ENCODE results near the gene STARD9.
A peak's percentile ranks its signal among the peaks of the same experiment; 100 is the strongest.
"Not testable (repeated sequence)": the region's sequence is repeated elsewhere in the genome, so short reads cannot be mapped to it uniquely, and the experiment has no call there.

STARD9 gene

GRCh38 chr15:42575188-42576039 lies at the start of gene STARD9:
STARD9 (plus strand) TSS chr15:42575606; CDS start chr15:42575716, 110 bp downstream.
- peak; percentile 84 to 91 for DNase-seq (ENCODE audit: low read depth in 1 of 2, low spot score in 1 of 2)

- DNase-seq (ENCODE audit: low read depth in 1 of 2, low spot score in 1 of 2) = no peak
Observed at GRCh38 chr15:42528970-42529369, 46.4 kb upstream of the STARD9 start.

GRCh38 chr15:42533246-42533645 lies 42.2 kb upstream of the STARD9 start:
- DNase-seq (ENCODE audit: low read depth in 1 of 2, low spot score in 1 of 2) = no peak

- no peak for DNase-seq (ENCODE audit: low read depth in 1 of 2, low spot score in 1 of 2)
Observed at GRCh38 chr15:42544853-42545629, 30.4 kb upstream of the STARD9 start.

- no peak for DNase-seq (ENCODE audit: low read depth in 1 of 2, low spot score in 1 of 2)
Observed at GRCh38 chr15:42547918-42548248, 27.5 kb upstream of the STARD9 start.

- peak; percentile 74 to 78 for DNase-seq (ENCODE audit: low read depth in 1 of 2, low spot score in 1 of 2)
Observed at GRCh38 chr15:42548249-42549031, 27.0 kb upstream of the STARD9 start, which contains the start of the genes HAUS2 and LRRC57. HAUS2 (plus strand) TSS chr15:42548838; CDS start chr15:42548873, 35 bp downstream. LRRC57 (minus strand) TSS chr15:42548793; CDS start chr15:42548434, 359 bp downstream.

GRCh38 chr15:42549032-42549491 lies 26.3 kb upstream of the STARD9 start:
- DNase-seq (ENCODE audit: low read depth in 1 of 2, low spot score in 1 of 2) = no peak

- no peak for DNase-seq (ENCODE audit: low read depth in 1 of 2, low spot score in 1 of 2)
Observed at GRCh38 chr15:42549741-42550392, 25.5 kb upstream of the STARD9 start.

- no peak for DNase-seq (ENCODE audit: low read depth in 1 of 2, low spot score in 1 of 2)
Observed at GRCh38 chr15:42553554-42553953, 21.9 kb upstream of the STARD9 start.

GRCh38 chr15:42556550-42557207 lies 18.7 kb upstream of the STARD9 start:
- DNase-seq (ENCODE audit: low read depth in 1 of 2, low spot score in 1 of 2) = not testable (repeated sequence)

- DNase-seq (ENCODE audit: low read depth in 1 of 2, low spot score in 1 of 2) = no peak
Observed at GRCh38 chr15:42558739-42559138, 16.7 kb upstream of the STARD9 start.

- no peak for DNase-seq (ENCODE audit: low read depth in 1 of 2, low spot score in 1 of 2)
Observed at GRCh38 chr15:42576040-42576594, 711 bp downstream of the STARD9 start.

- no peak for DNase-seq (ENCODE audit: low read depth in 1 of 2, low spot score in 1 of 2)
Observed at GRCh38 chr15:42576776-42577175, 1.4 kb downstream of the STARD9 start.

GRCh38 chr15:42577514-42578031 lies 2.2 kb downstream of the STARD9 start:
- DNase-seq (ENCODE audit: low read depth in 1 of 2, low spot score in 1 of 2) = no peak

GRCh38 chr15:42578984-42579537 lies 3.7 kb downstream of the STARD9 start:
- no peak for DNase-seq (ENCODE audit: low read depth in 1 of 2, low spot score in 1 of 2)

GRCh38 chr15:42581272-42581730 lies 5.9 kb downstream of the STARD9 start:
- peak; percentile 59 to 61 for DNase-seq (ENCODE audit: low read depth in 1 of 2, low spot score in 1 of 2)

- DNase-seq (ENCODE audit: low read depth in 1 of 2, low spot score in 1 of 2) = no peak
Observed at GRCh38 chr15:42582569-42583375, 7.4 kb downstream of the STARD9 start.

GRCh38 chr15:42584031-42584765 lies 8.8 kb downstream of the STARD9 start:
- no peak for DNase-seq (ENCODE audit: low read depth in 1 of 2, low spot score in 1 of 2)

Measured in activated T-helper 1 cell treated with anti-CD3 and anti-CD28 coated beads, Interleukin-2, amount 50 U/mL, for 16 hours (primary cell).